Stimulated activated CD4-positive, alpha-beta T cell treated with anti-CD3 and anti-CD28 coated beads, TNF-alpha, amount 100 ng/mL, for 4 hours (primary cell): ENCODE measurements around the gene PHOX2A.

Experiments used
- DNase-seq, 3 experiments: peaks; one replicate each; pipeline ENCODE4 v3.0.0-alpha.2; 2020; ENCODE audit warnings: low read depth in 3 of 3

PHOX2A gene

GRCh38 chr11:72249961-72250360 is 6.0 kb upstream of the PHOX2A start:
- DNase-seq = no peak

- no peak for DNase-seq
Observed at GRCh38 chr11:72247584-72247983, 3.6 kb upstream of the PHOX2A start.

- no peak for DNase-seq
Observed at GRCh38 chr11:72245263-72245816, 1.4 kb upstream of the PHOX2A start.

DNA sequence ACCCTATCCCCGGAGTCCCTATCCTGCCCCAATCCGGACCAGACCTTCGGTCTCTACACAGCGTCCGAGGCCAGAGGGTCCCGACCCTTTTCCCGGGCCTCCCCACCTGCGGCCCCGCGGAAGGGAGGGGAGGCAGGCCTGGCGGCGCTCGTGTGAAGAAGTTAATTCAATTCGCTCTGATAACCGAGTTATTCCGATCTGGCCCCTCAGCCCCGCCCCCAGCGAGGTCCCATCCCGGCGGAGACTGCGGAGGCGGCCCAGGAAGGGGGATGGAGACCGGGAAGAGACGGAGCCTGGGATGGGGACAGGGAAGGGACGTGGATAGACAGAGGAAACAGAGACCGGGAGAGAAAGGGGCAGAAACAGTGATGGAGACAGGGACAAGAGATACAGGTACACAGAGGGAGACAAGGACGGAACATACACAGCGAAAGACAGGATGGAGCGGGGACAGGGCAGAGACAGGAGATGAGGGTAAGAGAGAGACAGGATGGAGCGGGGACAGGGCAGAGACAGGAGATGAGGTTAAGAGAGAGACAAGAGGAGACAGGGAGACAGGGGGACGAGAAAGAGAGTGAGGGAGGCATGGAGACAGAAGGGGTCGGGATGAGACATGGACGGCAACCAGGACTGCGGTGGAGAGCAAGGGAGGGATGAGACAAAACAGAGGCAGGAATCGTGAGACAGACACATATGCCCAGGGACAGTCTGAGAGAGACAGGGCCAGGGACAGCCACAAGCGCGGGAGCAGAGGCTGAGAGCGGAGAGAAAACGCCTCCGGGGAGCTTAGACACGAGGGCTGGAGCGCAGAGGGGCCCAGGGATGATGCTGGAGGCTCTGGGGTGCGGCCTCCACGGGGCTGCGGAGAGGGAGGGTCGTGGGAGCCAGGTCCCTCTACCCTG is 636 bp upstream of the PHOX2A start:
- DNase-seq = no peak

- DNase-seq = no peak
Observed at GRCh38 chr11:72243173-72244059, 560 bp downstream of the PHOX2A start.

- no peak for DNase-seq
Observed at GRCh38 chr11:72242141-72242540, 1.8 kb downstream of the PHOX2A start.

DNA sequence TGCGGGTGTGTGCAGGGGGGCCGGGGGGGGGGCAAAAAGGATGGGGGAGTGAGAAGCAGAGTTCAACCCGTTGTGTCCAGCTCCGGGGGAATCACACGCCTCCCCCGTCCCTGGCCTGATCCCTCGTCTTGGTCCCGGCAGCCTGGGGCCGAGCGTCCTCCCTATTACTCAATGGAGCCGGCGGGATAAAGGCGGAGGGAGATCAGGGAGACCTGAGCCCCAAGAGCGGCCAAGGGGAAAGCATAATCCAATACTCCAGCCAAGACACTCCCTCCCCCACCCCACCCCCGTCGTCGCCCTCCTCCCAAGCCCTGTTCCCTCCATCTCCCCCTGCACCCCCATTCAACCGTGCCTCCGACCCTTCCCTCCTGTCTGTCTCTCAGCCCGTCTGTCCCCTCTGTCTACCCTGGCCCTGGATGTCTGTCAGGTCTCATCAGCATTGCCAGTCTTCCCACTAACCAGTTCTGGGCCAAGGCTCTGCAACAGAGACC is 2.6 kb downstream of the PHOX2A start:
- DNase-seq = no peak

DNA sequence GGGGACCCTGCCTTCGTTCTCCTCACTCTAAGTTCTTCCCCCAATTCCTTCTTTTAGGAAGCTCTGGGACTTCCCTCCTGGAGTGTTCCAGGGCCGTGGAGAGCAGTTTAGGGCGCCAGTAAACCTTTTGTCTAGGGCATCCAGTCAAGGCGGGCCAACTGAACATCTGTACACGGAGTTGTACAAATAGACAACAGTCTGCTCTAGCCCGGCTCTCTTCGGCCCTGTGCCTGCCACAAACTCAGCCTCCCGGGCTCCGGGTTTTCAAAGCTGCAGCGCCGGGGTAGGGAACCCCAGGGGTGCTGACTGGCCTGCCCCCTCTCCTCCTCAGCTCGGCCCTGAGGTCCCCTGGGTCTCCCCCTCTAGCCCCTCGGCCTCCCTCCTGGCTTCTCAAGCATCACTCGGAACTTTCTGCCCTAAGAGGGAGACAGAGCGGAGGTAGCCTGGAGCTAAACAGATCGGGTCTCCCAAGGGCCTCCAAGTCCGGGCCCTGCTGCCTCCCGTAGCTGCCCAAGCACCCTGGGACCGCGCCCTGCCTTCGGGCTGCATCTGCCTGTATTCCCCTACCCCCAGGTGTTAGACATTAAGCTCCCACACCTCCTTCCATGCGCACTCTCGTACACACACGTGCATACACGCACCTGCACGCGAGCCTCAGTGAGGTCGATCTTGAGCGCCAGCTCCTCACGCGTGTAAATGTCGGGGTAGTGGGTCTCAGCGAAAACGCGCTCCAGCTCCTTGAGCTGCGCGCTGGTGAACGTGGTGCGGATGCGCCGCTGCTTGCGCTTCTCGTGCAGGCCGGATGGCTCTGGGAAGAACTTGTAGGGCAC is 3.3 kb downstream of the PHOX2A start:
- DNase-seq = no peak

DNA sequence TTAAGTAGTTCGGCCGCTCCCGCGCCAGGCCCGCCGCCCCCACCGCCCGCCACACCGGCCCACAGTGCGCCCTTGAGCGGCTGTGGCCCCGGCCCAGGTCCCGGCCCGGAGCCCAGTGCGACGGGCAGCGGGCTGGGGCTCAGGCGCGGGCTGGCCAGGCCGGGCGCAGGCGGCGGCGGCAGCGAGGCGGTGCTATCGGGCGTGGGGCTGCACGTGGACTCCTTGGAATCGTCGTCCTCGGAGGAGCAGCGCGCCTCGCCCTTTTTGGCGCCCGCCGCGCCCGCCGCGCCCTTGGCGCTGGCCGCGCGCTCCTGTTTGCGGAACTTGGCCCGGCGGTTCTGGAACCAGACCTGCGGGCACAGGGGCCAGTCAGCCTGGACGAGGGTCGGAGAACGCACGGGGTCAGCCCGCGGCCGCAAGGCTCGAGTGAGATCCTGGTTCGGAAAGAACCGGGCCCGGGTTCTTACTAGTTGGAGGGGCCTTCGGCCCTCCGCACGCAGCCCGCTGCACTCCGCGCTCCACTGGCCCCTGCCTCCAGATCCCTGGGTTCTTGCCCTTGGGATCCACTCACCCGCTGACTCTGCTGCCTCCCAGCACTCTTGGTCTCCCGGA is 4.0 kb downstream of the PHOX2A start:
- DNase-seq = no peak

- DNase-seq = no peak
Observed at GRCh38 chr11:72239313-72239848, 4.6 kb downstream of the PHOX2A start.

DNA sequence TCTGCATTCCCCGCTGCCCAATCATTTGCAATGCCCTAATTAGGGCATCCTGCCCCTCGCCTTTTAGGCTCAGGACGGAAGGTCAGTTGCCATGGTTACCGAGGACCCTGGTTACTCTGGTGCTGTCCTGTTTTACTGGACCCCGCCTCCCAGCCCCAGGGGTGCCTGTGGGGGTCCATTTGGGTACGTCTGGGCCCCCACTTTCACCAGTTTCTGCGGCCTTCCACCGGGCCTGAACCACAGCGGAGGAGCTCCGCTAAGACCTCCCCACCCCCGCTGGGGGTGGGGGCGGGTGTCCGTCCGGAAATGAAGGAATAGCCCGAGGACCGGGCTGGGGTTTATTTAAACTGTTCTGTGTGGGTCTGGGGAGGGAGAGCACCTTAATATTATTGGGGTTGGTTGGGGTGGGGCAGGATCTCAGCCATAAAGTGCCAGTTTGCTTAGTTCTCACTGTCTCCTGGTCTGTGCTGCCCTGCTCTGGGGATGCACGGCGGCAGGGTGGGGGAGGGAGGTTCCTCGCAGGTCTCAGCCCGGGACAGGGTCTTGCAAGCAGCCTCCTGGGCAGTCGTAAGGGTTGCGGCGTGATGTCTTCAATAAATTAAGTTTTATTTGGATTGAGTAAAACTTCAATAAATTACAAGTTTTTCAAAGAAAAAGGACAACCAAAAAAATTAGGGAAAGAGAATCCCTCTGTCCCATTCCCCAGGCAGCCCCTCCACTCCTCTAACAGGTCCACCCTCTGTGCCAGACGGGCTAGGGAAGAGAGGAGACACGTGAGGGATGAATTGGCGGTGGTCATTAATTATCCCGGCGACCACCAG is 5.3 kb downstream of the PHOX2A start:
- DNase-seq = no peak

DNA sequence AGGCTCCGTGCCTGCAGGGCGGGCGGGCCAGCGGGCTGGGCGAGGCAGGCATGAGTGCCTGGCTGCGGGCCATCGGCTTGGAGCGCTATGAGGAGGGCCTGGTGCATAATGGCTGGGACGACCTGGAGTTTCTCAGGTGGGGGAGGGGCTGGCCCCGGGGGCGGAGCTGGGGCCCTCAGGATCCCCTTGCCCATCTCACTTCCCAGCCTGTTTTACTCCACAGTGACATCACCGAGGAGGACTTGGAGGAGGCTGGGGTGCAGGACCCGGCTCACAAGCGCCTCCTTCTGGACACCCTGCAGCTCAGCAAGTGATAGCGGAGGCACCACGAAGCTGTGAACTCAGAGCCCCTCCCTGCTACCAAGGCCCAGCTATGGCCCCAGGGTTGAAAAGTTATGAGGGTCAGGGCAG is 5.9 kb downstream of the PHOX2A start:
- no peak for DNase-seq

GRCh38 chr11:72237112-72237931 is 6.7 kb downstream of the PHOX2A start:
- no peak for DNase-seq

GRCh38 chr11:72236774-72237111 is 7.2 kb downstream of the PHOX2A start:
- DNase-seq = no peak

- DNase-seq = no peak
Observed at GRCh38 chr11:72236083-72236697, 7.8 kb downstream of the PHOX2A start.

DNA sequence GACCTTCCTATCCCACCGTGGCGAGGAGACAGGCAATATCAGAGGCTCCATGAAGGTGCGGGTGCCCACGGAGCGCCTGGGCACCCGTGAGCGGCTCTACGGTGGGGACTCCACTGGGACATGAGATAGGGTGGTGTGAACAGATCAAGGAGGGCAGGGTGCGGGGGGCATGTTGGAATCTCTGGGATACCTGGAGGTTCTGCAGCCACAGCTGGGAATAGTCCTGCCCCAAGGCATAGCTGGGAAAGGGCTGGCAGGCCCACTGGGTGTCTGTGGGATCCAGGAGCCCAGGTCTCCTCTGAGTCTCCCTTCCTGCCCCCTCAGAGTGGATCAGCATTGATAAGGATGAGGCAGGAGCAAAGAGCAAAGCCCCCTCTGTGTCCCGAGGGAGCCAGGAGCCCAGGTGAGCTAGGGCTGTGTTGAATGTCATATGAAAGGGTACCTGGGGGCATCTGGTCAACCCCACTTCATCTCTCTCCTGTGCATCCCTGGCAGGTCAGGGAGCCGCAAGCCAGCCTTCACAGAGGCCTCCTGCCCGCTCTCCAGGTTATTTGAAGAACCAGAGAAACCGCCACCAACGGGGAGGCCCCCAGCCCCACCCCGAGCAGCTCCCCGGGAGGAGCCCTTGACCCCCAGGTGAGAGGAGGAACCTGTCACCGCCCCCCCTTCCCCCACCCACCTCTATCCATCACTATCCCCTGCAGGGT is 8.5 kb downstream of the PHOX2A start:
- no peak for DNase-seq

GRCh38 chr11:72234920-72235319 is 9.1 kb downstream of the PHOX2A start:
- no peak for DNase-seq

DNA sequence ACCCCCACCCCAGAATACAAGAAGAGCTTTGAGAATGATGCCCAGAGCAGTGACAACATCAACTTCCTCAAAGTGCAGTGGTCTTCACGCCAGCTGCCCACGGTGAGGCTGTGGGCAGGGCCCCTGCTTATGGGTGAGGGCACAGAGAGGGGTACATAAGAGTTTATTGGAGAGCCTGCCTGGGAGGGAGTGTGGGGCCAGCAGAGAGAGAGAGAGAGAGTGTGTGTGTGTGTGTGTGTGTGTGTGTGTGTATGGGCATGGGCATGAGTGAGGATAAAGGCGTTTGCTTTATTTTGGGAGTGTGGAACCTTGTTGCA is 9.5 kb downstream of the PHOX2A start:
- no peak for DNase-seq
